ENCODE measurements around the gene SRSF2.

- TF ChIP-seq CTCF (IDR thresholded peaks at IDR 0.05) (no peak), POLR2A (IDR thresholded peaks at IDR 0.05) (no peak)
Observed at GRCh38 chr17:76706817-76707216, 30.3 kb downstream of the SRSF2 start.

Data from testis (tissue), 2 donors.